Astrocyte of the cerebellum (primary cell): ENCODE results near the gene UBA52.

Source experiments
- DNase-seq: peaks from one replicate; pipeline ENCODE4 v3.0.0-alpha.2; 2011; ENCODE audit warnings: low read depth
- H3K4me3 ChIP-seq: 2 replicates; pipeline ENCODE4 v1.5.1; 2011; ENCODE audit warnings: mild to moderate bottlenecking, low read depth, low read length, moderate library complexity
- CTCF ChIP-seq: IDR thresholded peaks from 2 replicates; pipeline ENCODE4 v1.5.1; 2012; ENCODE audit warnings: low read length, low read depth, moderate library complexity, mild to moderate bottlenecking; ENCODE audit errors: missing control alignments
- in situ Hi-C: cut with HindIII; loops from 2 replicates; pipeline ENCODE4 v1.10.0; 2017; ENCODE audit warnings: low sequenced_read_pairs

The UBA52 gene

GRCh38 chr19:18568367-18568766 lies 3.3 kb upstream of the UBA52 start:
- in situ Hi-C loops = no loop called here

GRCh38 chr19:18574691-18575291 lies 3.1 kb downstream of the UBA52 start:
- no peak for TF ChIP-seq CTCF
- DNase-seq = no peak
- in situ Hi-C loops = loop anchor here (25.0 kb wide), 1 partner anchor 263 kb away; the partner anchor contains the start of gene UPF1
- H3K4me3 ChIP-seq = no peak overlapping the region

More at GRCh38 chr19:18568367-18568766, 3.3 kb upstream of the UBA52 start:
- no peak for TF ChIP-seq CTCF
- no peak for DNase-seq
- no peak overlapping the region for H3K4me3 ChIP-seq

- no peak overlapping the region for H3K4me3 ChIP-seq
- in situ Hi-C loops = loop anchor here (25.0 kb wide), 1 partner anchor 261 kb away; the partner anchor contains the start of gene UPF1
- TF ChIP-seq CTCF = no peak
- no peak for DNase-seq
Measured at GRCh38 chr19:18576383-18576782, 4.7 kb downstream of the UBA52 start.

DNA sequence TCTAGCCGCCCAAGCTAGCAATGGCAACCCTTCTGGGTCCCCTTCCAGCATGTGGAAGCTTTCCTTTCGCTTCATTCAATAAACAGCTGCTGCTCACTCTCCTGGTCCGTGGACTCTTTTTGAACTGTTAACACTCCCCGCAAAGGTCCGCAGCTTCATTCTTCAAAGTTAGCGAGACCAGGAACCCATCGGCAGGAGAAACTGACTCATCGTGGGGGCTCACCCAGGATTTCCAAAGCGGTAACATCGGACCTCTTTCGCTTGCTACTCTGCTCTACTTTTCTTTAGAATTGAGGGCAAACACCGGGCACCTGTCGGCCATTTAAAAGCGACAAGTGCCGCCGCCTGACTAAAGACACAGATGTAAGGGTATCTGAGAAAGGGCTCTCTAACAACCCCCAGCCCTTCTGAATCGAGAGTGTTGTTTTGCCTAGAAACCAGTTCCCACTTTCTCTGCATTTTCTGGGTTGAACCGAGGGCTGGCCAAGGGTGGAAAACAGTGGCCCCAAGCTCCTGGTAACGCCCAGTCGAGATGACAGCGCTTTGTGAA lies 5.8 kb downstream of the UBA52 start:
- in situ Hi-C loops = loop anchor here (25.0 kb wide), 1 partner anchor 260 kb away; the partner anchor contains the start of gene UPF1
- H3K4me3 ChIP-seq = no peak overlapping the region
- no peak for TF ChIP-seq CTCF
- no peak for DNase-seq

DNA sequence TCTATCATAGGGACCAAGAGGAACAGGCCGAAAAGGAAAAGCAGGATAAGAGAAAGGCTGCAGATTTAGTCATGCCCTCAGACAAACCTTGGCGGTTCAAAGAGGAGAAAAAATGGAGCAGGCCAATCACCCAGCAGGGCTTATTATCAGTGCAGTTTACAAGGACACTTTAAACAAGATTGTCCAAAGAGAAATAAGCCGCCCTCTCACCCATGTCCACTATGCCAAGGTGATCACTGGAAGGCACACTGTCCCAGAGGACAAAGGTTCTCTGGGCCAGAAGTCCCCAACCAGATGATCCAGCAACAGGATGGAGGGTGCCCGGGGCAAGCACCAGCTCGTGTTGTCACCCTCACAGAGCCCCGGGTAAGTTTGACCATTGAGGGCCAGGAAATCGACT lies 8.7 kb downstream of the UBA52 start:
- TF ChIP-seq CTCF = no peak
- no peak for DNase-seq
- no peak overlapping the region for H3K4me3 ChIP-seq
- in situ Hi-C loops = loop anchor here (25.0 kb wide), 1 partner anchor 257 kb away; the partner anchor contains the start of gene UPF1

DNA sequence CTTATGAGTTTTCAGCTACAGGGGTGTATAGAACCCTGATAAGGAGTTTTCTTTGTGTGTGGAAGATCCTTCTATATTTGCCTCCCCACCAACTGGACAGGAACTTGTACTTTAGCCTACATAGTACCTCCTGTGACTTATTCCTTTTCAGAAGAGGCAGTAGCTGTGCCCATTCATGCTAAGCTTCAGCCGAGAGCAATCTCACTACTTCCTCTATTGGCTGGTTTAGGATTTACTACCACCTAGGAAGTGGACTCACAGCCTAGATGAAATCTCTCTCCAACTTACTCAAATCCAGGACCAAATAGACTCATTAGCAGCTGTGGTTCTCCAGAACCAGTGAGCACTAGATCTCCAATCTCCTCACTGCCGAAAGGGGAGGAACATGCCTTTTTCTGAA lies 14.6 kb downstream of the UBA52 start:
- no peak overlapping the region for H3K4me3 ChIP-seq
- no peak for DNase-seq
- peak; percentile 6 for TF ChIP-seq CTCF
- in situ Hi-C loops = loop anchor here (25.0 kb wide), 1 partner anchor 251 kb away; the partner anchor contains the start of gene UPF1
